Activated CD4-positive, alpha-beta T cell treated with anti-CD3 and anti-CD28 coated beads for 36 hours (primary cell): ENCODE measurements around the gene ANKRD30A. TPM values are rescaled to one million over a fixed set of nuclear protein-coding genes. Genes with fewer than 3 reads are reported as not detected.
"Not testable (repeated sequence)": the region's sequence is repeated elsewhere in the genome, so short reads cannot be mapped to it uniquely, and the experiment has no call there.

Source experiments
- ATAC-seq: fragments of 200-7000 bp; cut with Tn5 transposase; one replicate; pipeline ENCODE4 v1.10.0; 2021; ENCODE audit warnings: mild to moderate bottlenecking, moderate library complexity
- CTCF ChIA-PET: fragments of 350-600 bp; sonication (Branson Sonifier 250); formaldehyde crosslinking; loops from one replicate; lab custom pipeline; 2021; ENCODE audit warnings: antibody characterized with exemption; lab: Charles Lee
- POLR2A ChIA-PET: fragments of 350-600 bp; sonication (Branson Sonifier 250); formaldehyde crosslinking; loops from one replicate; lab custom pipeline; 2021; ENCODE audit warnings: antibody characterized with exemption, inconsistent platforms; lab: Charles Lee
- DNase-seq: peaks from one replicate; pipeline ENCODE4 v3.0.0-alpha.2; 2020
- H3K27ac Mint-ChIP-seq: one replicate; pipeline ENCODE4 v1.8.0; 2021; ENCODE audit warnings: mixed read lengths
- H3K27me3 Mint-ChIP-seq: one replicate; pipeline ENCODE4 v1.8.0; 2021; ENCODE audit warnings: mixed read lengths
- H3K36me3 Mint-ChIP-seq: one replicate; pipeline ENCODE4 v1.8.0; 2021; ENCODE audit warnings: low read depth, mixed read lengths
- H3K4me1 Mint-ChIP-seq: one replicate; pipeline ENCODE4 v1.8.0; 2021; ENCODE audit warnings: mixed read lengths
- H3K4me3 Mint-ChIP-seq: one replicate; pipeline ENCODE4 v1.8.0; 2021; ENCODE audit warnings: mild to moderate bottlenecking, moderate library complexity, mixed read lengths
- H3K9me3 Mint-ChIP-seq: one replicate; pipeline ENCODE4 v1.8.0; 2021; ENCODE audit warnings: low read depth, mixed read lengths
- intact Hi-C, 2 experiments: fragments of 100-400 bp; cut with DNase I in 1 of 2; cut with micrococcal nuclease in 1 of 2; formaldehyde crosslinking; loops; one replicate each; pipeline versions ENCODE4 v1.14.2 to v1.15.1; 2022 to 2024; cut with DNase I, micrococcal nuclease
- total RNA-seq, 2 experiments: library from RNA; stranded (reverse); gene quantifications; one replicate each; pipeline ENCODE4 v1.2.3, GENCODE V29; 2021

ANKRD30A gene
- total RNA-seq, 2 experiments from 2014 or later = not detected

- H3K4me3 Mint-ChIP-seq = no peak overlapping the region
- ChIA-PET POLR2A (interaction anchor here (0.7 kb wide), 1 partner anchor 48 kb away, joined by 4 read pairs; no protein-coding TSS in a partner anchor), CTCF (no interaction called here)
- no peak for ATAC-seq
- no peak for DNase-seq
- H3K4me1 Mint-ChIP-seq = no peaks in the 10 kb centered on the region
- no peaks in the 10 kb centered on the region for H3K36me3 Mint-ChIP-seq
- no peak overlapping the region for H3K27ac Mint-ChIP-seq
- H3K9me3 Mint-ChIP-seq = peaks cover 23% of the 10 kb centered on the region
- intact Hi-C loops = no loop called here
- no peaks in the 10 kb centered on the region for H3K27me3 Mint-ChIP-seq
These were observed 265.5 kb downstream of the ANKRD30A start for GRCh38 chr10:37390926-37391325.

- H3K27me3 Mint-ChIP-seq, H3K4me1 Mint-ChIP-seq, POLR2A ChIA-PET, H3K36me3 Mint-ChIP-seq, intact Hi-C loops, H3K27ac Mint-ChIP-seq, H3K4me3 Mint-ChIP-seq, ATAC-seq, DNase-seq: not testable (repeated sequence)
- H3K9me3 Mint-ChIP-seq = peaks cover 11% of the 10 kb centered on the region
- CTCF ChIA-PET = interaction anchor here (0.6 kb wide), 1 partner anchor 1785 kb away, joined by 3 read pairs; no protein-coding TSS in a partner anchor
These were observed 275.4 kb downstream of the ANKRD30A start for GRCh38 chr10:37400774-37401173.

- peaks cover 8% of the 10 kb centered on the region for H3K9me3 Mint-ChIP-seq
- no peak for ATAC-seq
- H3K27ac Mint-ChIP-seq = no peak overlapping the region
- H3K27me3 Mint-ChIP-seq = no peaks in the 10 kb centered on the region
- H3K4me1 Mint-ChIP-seq = no peaks in the 10 kb centered on the region
- POLR2A ChIA-PET = no interaction called here
- H3K4me3 Mint-ChIP-seq = no peak overlapping the region
- CTCF ChIA-PET = interaction anchor here (0.6 to 0.7 kb wide), 2 partner anchors 55 to 1784 kb away, joined by 3 read pairs; no protein-coding TSS in a partner anchor
- intact Hi-C loops = no loop called here
- H3K36me3 Mint-ChIP-seq = no peaks in the 10 kb centered on the region
- DNase-seq = no peak
These were observed 275.8 kb downstream of the ANKRD30A start for GRCh38 chr10:37401225-37401624.

GRCh38 chr10:37403776-37404175 is 278.4 kb downstream of the ANKRD30A start:
- Mint-ChIP-seq H3K9me3 (peaks cover 14% of the 10 kb centered on the region), H3K36me3 (no peaks in the 10 kb centered on the region), H3K27ac (no peak overlapping the region), H3K4me1 (no peaks in the 10 kb centered on the region), H3K4me3 (no peak overlapping the region), H3K27me3 (no peaks in the 10 kb centered on the region)
- POLR2A ChIA-PET = no interaction called here
- intact Hi-C loops = no loop called here
- CTCF ChIA-PET = no interaction called here
- no peak for DNase-seq
- ATAC-seq = no peak
